GM12878 (cell line): ENCODE measurements around the gene GOLGA8B. TPM values are rescaled to one million over a fixed set of nuclear protein-coding genes. Genes with fewer than 3 reads are reported as not detected.

Source experiments
- ATAC-seq: fragments of 200-7000 bp; cut with Tn5 transposase; 3 replicates; pipeline ENCODE4 v1.9.1; 2020; ENCODE audit warnings: mild to moderate bottlenecking, moderate library complexity
- BruUV-seq: library from RNA; stranded (reverse); fragments of 400-500 nt; replicated peaks from 2 replicates; lab custom pipeline; 2021; lab: Mats Ljungman, UMichigan
- CTCF ChIA-PET: fragments of 300-600 bp; sonication (Branson Sonifier 250); formaldehyde crosslinking; extraction: SDS; loops from one replicate; lab custom pipeline; 2021; ENCODE audit warnings: inconsistent platforms; lab: Yijun Ruan, JAX
- POLR2A ChIA-PET: fragments of 350-600 bp; formaldehyde crosslinking; extraction: SDS; loops from one replicate; lab custom pipeline; 2021; ENCODE audit warnings: inconsistent platforms; lab: Charles Lee
- RAD21 ChIA-PET: fragments of 300-600 bp; sonication (Branson Sonifier 250); formaldehyde crosslinking; loops from one replicate; lab custom pipeline; 2023; ENCODE audit warnings: antibody characterized with exemption; ENCODE audit not compliant: unreplicated experiment; lab: Charles Lee
- SMC1A ChIA-PET: fragments of 300-600 bp; sonication (Branson Sonifier 250); formaldehyde crosslinking; loops from one replicate; lab custom pipeline; 2023; ENCODE audit not compliant: unreplicated experiment, uncharacterized antibody; lab: Charles Lee
- DNase-seq: peaks from one replicate; pipeline ENCODE4 v3.0.0-alpha.2; 2011; ENCODE audit warnings: low read depth, low spot score
- FAIRE-seq: peaks from 3 replicates; lab custom pipeline; 2011; peaks lifted over from hg19 to GRCh38; lab: Jason Lieb, UNC
- H2AFZ ChIP-seq: 2 replicates; pipeline ENCODE4 v1.6.0; 2011; ENCODE audit warnings: low read depth, low read length, control low read depth; ENCODE audit not compliant: control insufficient read depth
- H3K27ac ChIP-seq: 2 replicates; pipeline ENCODE4 v1.5.1; 2011; ENCODE audit warnings: control low read depth; ENCODE audit not compliant: control insufficient read depth, insufficient read depth
- H3K27me3 ChIP-seq, 2 experiments: replicated peaks in 1 of 2; 2 replicates each; pipeline versions ENCODE4 v1.6.0 to v1.6.1; 2011; ENCODE audit warnings: low read length in 1 of 2; ENCODE audit not compliant: control insufficient read depth in 2 of 2, insufficient read depth in 2 of 2
- H3K36me3 ChIP-seq, 2 experiments: 2 replicates each; pipeline ENCODE4 v1.5.1; 2011; ENCODE audit warnings: low read length in 1 of 2; ENCODE audit not compliant: control insufficient read depth in 2 of 2, insufficient read depth in 2 of 2
- H3K4me1 ChIP-seq: 2 replicates; pipeline ENCODE4 v1.6.1; 2011; ENCODE audit warnings: mild to moderate bottlenecking, low read length, moderate library complexity, mixed read lengths; ENCODE audit not compliant: control insufficient read depth, insufficient read depth
- H3K4me2 ChIP-seq: 2 replicates; pipeline ENCODE4 v1.6.0; 2011; ENCODE audit warnings: control low read depth; ENCODE audit not compliant: control insufficient read depth, insufficient read depth
- H3K4me3 ChIP-seq: fragments of 200-600 bp; sonication (generic); 2 replicates; pipeline ENCODE4 v1.5.1; 2016
- H3K79me2 ChIP-seq: 2 replicates; pipeline ENCODE4 v1.6.0; 2011; ENCODE audit warnings: low read length; ENCODE audit not compliant: control insufficient read depth, insufficient read depth
- H3K9ac ChIP-seq: 2 replicates; pipeline ENCODE4 v1.8.0; 2011; ENCODE audit warnings: low read length, control low read depth, mixed read lengths; ENCODE audit not compliant: control insufficient read depth, insufficient read depth
- H3K9me3 ChIP-seq: replicated peaks from 3 replicates; pipeline ENCODE4 v1.5.1; 2011; ENCODE audit warnings: mild to moderate bottlenecking, low read length; ENCODE audit not compliant: control insufficient read depth, insufficient read depth
- H4K20me1 ChIP-seq: 2 replicates; pipeline ENCODE4 v1.6.0; 2011; ENCODE audit not compliant: control insufficient read depth, insufficient read depth
- BMI1 ChIP-seq: fragments of 450-650 bp; IDR thresholded peaks from 2 replicates; pipeline ENCODE4 v1.6.1; 2016; ENCODE audit warnings: mild to moderate bottlenecking, moderate library complexity, borderline replicate concordance
- EGR1 ChIP-seq, 2 experiments: IDR thresholded peaks; 1 replicate in 1 of 2; 2 replicates in 1 of 2; pipeline ENCODE4 v1.6.1; 2011 to 2012; ENCODE audit warnings: low read depth in 2 of 2, low read length in 2 of 2, borderline replicate concordance in 1 of 2, mild to moderate bottlenecking in 1 of 2, moderate library complexity in 1 of 2
- FOS ChIP-seq: IDR thresholded peaks from 3 replicates; pipeline ENCODE4 v1.6.1; 2011; ENCODE audit warnings: borderline replicate concordance; ENCODE audit not compliant: insufficient read length; ENCODE audit errors: extremely low read depth
- IRF4 ChIP-seq: IDR thresholded peaks from 2 replicates; pipeline ENCODE4 v1.6.1; 2011; ENCODE audit warnings: low read depth, low read length
- MEF2B ChIP-seq: fragments of 450-650 bp; IDR thresholded peaks from 2 replicates; pipeline ENCODE4 v1.6.1; 2018; ENCODE audit warnings: mild to moderate bottlenecking, moderate library complexity; ENCODE audit not compliant: partially characterized antibody, poor library complexity, severe bottlenecking
- MTA3 ChIP-seq: IDR thresholded peaks from 2 replicates; pipeline ENCODE4 v1.6.1; 2012; ENCODE audit warnings: low read length, inconsistent platforms, borderline replicate concordance
- NFYB ChIP-seq: IDR thresholded peaks from 2 replicates; pipeline ENCODE4 v1.6.1; 2011; ENCODE audit warnings: low read depth, mild to moderate bottlenecking, low read length, improper control_type of control experiment, moderate library complexity; ENCODE audit not compliant: insufficient read depth
- PAX8 ChIP-seq: fragments of 450-650 bp; IDR thresholded peaks from 2 replicates; pipeline ENCODE4 v1.6.1; 2017; ENCODE audit warnings: mild to moderate bottlenecking, moderate library complexity
- PML ChIP-seq: IDR thresholded peaks from 2 replicates; pipeline ENCODE4 v1.6.1; 2012; ENCODE audit warnings: low read length, inconsistent platforms
- SMAD5 ChIP-seq: IDR thresholded peaks from 2 replicates; pipeline ENCODE4 v1.6.1; 2016; ENCODE audit warnings: antibody characterized with exemption, low read depth
- SRF ChIP-seq, 2 experiments: IDR thresholded peaks; 2 replicates each; pipeline ENCODE4 v1.6.1; 2011; ENCODE audit warnings: low read depth in 2 of 2, low read length in 2 of 2, mild to moderate bottlenecking in 1 of 2, moderate library complexity in 1 of 2
- ZBED1 ChIP-seq: IDR thresholded peaks from 2 replicates; pipeline ENCODE4 v1.6.1; 2016; ENCODE audit warnings: borderline replicate concordance
- WGBS: methylation state at CpG from one replicate; pipeline ENCODE4 v1.1.6; 2016; ENCODE audit warnings: low lambda C conversion rate; ENCODE audit not compliant: insufficient replicate concordance, insufficient coverage; ENCODE audit errors: missing lambda C conversion rate; 5-methylcytosine and 5-hydroxymethylcytosine counted together
- in situ Hi-C: fragments of 300-500 bp; cut with MboI; formaldehyde crosslinking; loops from 9 replicates; pipeline ENCODE4 v1.14.3; 2018; ENCODE audit warnings: mixed read lengths
- intact Hi-C: fragments of 100-400 bp; cut with micrococcal nuclease; formaldehyde crosslinking; loops from one replicate; pipeline ENCODE4 v1.14.2; 2022; ENCODE audit not compliant: unreplicated experiment
- polyA plus RNA-seq, 11 experiments: library from polyadenylated mRNA; depleted of rRNA in 4 of 11; unstranded in 6 of 11; stranded (reverse) in 5 of 11; fragments of >200 nt; fragmentation: Nextera tagmentation in 4 of 11; fragmentation: Illumina TruSeq in 1 of 11; extraction: Ambion mirVana in 4 of 11; extraction: Trizol in 1 of 11; gene quantifications; 1 replicate in 1 of 11; 2 replicates in 10 of 11; pipeline versions ENCODE4 v1.2.1 to v1.2.3, GENCODE V29; 2011 to 2016; ENCODE audit warnings: inconsistent platforms in 2 of 11, missing spikeins in 2 of 11, low read depth in 1 of 11
- total RNA-seq, 4 experiments: library from RNA; depleted of rRNA in 3 of 4; stranded (reverse); fragments of >200 nt in 3 of 4; fragmentation: Illumina TruSeq in 1 of 4; extraction: Trizol in 1 of 4; gene quantifications; 2 replicates each; pipeline versions ENCODE4 v1.2.1 to v1.2.3, GENCODE V29; 2013 to 2021
- TF ChIP-seq, protein P1 (sequence below): fragments of 450-650 bp; IDR thresholded peaks from 2 replicates; pipeline ENCODE4 v1.6.1; 2018; ENCODE audit warnings: borderline replicate concordance, mild to moderate bottlenecking; ENCODE audit not compliant: partially characterized antibody

The GOLGA8B gene
- total and polyA plus RNA-seq, 10 of the 15 experiments (the other 5 are each of a cell fraction or from before 2014, with no cell fraction given), result 18.5 to 302 (median 78.7) TPM

DNA sequence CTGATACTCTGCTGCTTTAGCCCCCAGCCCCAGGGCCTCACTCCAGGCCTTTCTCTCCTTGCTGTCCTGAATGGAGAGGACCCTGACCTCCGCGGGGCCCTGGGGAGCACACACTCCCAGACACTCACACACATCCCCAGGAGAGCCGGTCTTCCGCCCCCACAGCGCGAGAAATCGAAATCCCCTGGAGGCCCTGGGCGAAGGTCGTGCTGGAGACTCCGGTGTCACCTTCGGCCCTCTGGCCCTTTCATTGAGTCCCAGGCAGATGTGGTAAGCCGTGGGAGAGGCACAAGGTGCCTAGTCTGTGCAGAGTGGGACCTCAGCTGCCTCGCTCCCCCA lies 848 bp upstream of the GOLGA8B start:
- RAD21 ChIA-PET, result no interaction called here
- SMC1A ChIA-PET, result interaction anchor here (1.5 kb wide), 1 partner anchor 216 kb away, joined by 3 read pairs; no protein-coding TSS in a partner anchor
- H3K4me1 ChIP-seq, result peaks cover 3% of the 10 kb centered on the region; the same call in 1 of the 2 replicates
- 9% methylated on average over 12 of the region's 13 CpGs for WGBS
- FAIRE-seq (no peak), DNase-seq (no peak), ATAC-seq (peak; percentile 2; the same call in 2 of the 3 replicates)
- H3K27ac ChIP-seq, result peak overlapping the region; percentile 79
- H3K27me3 ChIP-seq, result no peaks in the 10 kb centered on the region
- peak overlapping the region; percentile 88 for H3K9ac ChIP-seq
- peaks cover 37% of the 10 kb centered on the region for H3K79me2 ChIP-seq
- POLR2A ChIA-PET, result no interaction called here
- H3K9me3 ChIP-seq, result no peaks in the 10 kb centered on the region
- H2AFZ ChIP-seq, result peak overlapping the region; percentile 95
- no TSS peak for BruUV-seq
- H3K4me2 ChIP-seq, result peak overlapping the region; percentile 85
- no peaks in the 10 kb centered on the region for H3K36me3 ChIP-seq
- intact Hi-C loops (loop anchor here (10.0 kb wide), 3 partner anchors 59 to 519 kb away; partner anchors contain the start of genes EMC7 and PGBD4), in situ Hi-C loops (loop anchor here (25.0 kb wide), 2 partner anchors 347 to 522 kb away; partner anchors contain the start of gene EMC4)
- H3K4me3 ChIP-seq, result peak overlapping the region; percentile 77
- H4K20me1 ChIP-seq, result no peaks in the 10 kb centered on the region
- CTCF ChIA-PET, result interaction anchor here (0.6 to 1.3 kb wide), 3 partner anchors 218 to 483 kb away, joined by 3 to 5 read pairs (median 4); partner anchors contain the start of gene LPCAT4
- no peak for TF ChIP-seq PAX8
- no peak for TF ChIP-seq IRF4
- no peak for TF ChIP-seq MTA3
- no peak for TF ChIP-seq PML
- TF ChIP-seq, protein P1, sequence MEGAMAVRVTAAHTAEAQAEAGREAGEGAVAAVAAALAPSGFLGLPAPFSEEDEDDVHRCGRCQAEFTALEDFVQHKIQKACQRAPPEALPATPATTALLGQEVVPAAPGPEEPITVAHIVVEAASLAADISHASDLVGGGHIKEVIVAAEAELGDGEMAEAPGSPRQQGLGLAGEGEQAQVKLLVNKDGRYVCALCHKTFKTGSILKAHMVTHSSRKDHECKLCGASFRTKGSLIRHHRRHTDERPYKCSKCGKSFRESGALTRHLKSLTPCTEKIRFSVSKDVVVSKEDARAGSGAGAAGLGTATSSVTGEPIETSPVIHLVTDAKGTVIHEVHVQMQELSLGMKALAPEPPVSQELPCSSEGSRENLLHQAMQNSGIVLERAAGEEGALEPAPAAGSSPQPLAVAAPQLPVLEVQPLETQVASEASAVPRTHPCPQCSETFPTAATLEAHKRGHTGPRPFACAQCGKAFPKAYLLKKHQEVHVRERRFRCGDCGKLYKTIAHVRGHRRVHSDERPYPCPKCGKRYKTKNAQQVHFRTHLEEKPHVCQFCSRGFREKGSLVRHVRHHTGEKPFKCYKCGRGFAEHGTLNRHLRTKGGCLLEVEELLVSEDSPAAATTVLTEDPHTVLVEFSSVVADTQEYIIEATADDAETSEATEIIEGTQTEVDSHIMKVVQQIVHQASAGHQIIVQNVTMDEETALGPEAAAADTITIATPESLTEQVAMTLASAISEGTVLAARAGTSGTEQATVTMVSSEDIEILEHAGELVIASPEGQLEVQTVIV, result no peak
- TF ChIP-seq SMAD5, result no peak
- TF ChIP-seq FOS, result no peak
- TF ChIP-seq SRF (IDR thresholded peaks at IDR 0.05; ENCODE audit: low read depth in 2 of 2, low read length in 2 of 2), result no peak
- TF ChIP-seq EGR1 (IDR thresholded peaks at IDR 0.05; ENCODE audit: borderline replicate concordance in 1 of 2, low read depth in 2 of 2, low read length in 2 of 2), result 0 out of 3 replicates have a peak, but pooled peaks of 1 of the 2 experiments have one; percentile 19
- TF ChIP-seq NFYB, result no peak
- TF ChIP-seq MEF2B, result peak; percentile 47
- no peak for TF ChIP-seq BMI1
- TF ChIP-seq ZBED1, result no peak
- TF ChIP-seq, all 136 proteins: peak for 2
